ENCODE data around the gene RUNX3.

- TF ChIP-seq CTCF (IDR thresholded peaks at IDR 0.05; ENCODE audit: control extremely low read depth in 1 of 3, insufficient read depth in 1 of 3, low read depth in 1 of 3, low read length in 3 of 3) (no peak), GTF2F1 (IDR thresholded peaks at IDR 0.05; ENCODE audit: borderline replicate concordance, low read depth, low read length) (no peak), CHD7 (IDR thresholded peaks at IDR 0.05; ENCODE audit: insufficient replicate concordance, low read length) (no peak), RFX5 (IDR thresholded peaks at IDR 0.05; ENCODE audit: borderline replicate concordance, low read depth, low read length) (no peak), SP2 (IDR thresholded peaks at IDR 0.05; ENCODE audit: low read length) (no peak)
Measured at GRCh38 chr1:24949331-24949881, 19.3 kb upstream of the RUNX3 start.

All from H1 (cell line).